OCI-LY7 (cell line): ENCODE results near the gene BRSK2. TPM values are rescaled to one million over a fixed set of nuclear protein-coding genes. Genes with fewer than 3 reads are reported as not detected.

ENCODE experiments used
- BruUV-seq: library from RNA; stranded (reverse); fragments of 400-500 nt; replicated peaks from 2 replicates; lab custom pipeline; 2021; lab: Mats Ljungman, UMichigan
- CTCF ChIA-PET: fragments of 300-600 bp; sonication (Branson Sonifier 250); formaldehyde crosslinking; loops from one replicate; lab custom pipeline; 2022; ENCODE audit warnings: antibody characterized with exemption; ENCODE audit not compliant: unreplicated experiment; lab: Charles Lee
- POLR2A ChIA-PET: fragments of 300-600 bp; sonication (Branson Sonifier 250); formaldehyde crosslinking; loops from one replicate; lab custom pipeline; 2022; ENCODE audit warnings: antibody characterized with exemption; lab: Charles Lee
- DNase-seq: peaks from one replicate; pipeline ENCODE4 v3.0.0-alpha.2; 2015; ENCODE audit warnings: low spot score
- H2AFZ ChIP-seq: fragments of 200-600 bp; sonication (generic), shearing (Covaris generic); 2 replicates; pipeline ENCODE4 v1.6.1; 2014; ENCODE audit warnings: mild to moderate bottlenecking, antibody characterized with exemption, low read length, moderate library complexity
- H3K27ac ChIP-seq: fragments of 200-600 bp; sonication (generic); 2 replicates; pipeline ENCODE4 v1.5.1; 2014; ENCODE audit warnings: mixed run types, low read depth, mild to moderate bottlenecking, moderate library complexity, low read length, inconsistent platforms; ENCODE audit not compliant: poor library complexity, severe bottlenecking
- H3K36me3 ChIP-seq: fragments of 200-600 bp; sonication (generic); 2 replicates; pipeline ENCODE4 v1.6.1; 2014; ENCODE audit warnings: mild to moderate bottlenecking, antibody characterized with exemption, low read length, moderate library complexity, mixed read lengths; ENCODE audit not compliant: insufficient read depth
- H3K4me1 ChIP-seq: fragments of 200-600 bp; sonication (generic); 2 replicates; pipeline ENCODE4 v1.5.1; 2014; ENCODE audit warnings: mild to moderate bottlenecking, low read length; ENCODE audit not compliant: insufficient read depth, poor library complexity, severe bottlenecking
- H3K4me2 ChIP-seq: fragments of 200-600 bp; sonication (generic); 2 replicates; pipeline ENCODE4 v1.6.1; 2014; ENCODE audit warnings: mild to moderate bottlenecking, low read length
- H3K4me3 ChIP-seq: fragments of 200-600 bp; sonication (generic); 2 replicates; pipeline ENCODE4 v1.5.1; 2014; ENCODE audit warnings: mild to moderate bottlenecking, low read depth, low read length; ENCODE audit not compliant: poor library complexity, severe bottlenecking
- H3K79me2 ChIP-seq: fragments of 200-600 bp; sonication (generic); 2 replicates; pipeline ENCODE4 v1.6.1; 2016; ENCODE audit warnings: low read depth, mild to moderate bottlenecking, low read length, moderate library complexity, mixed read lengths; ENCODE audit not compliant: insufficient read depth
- H3K9me2 ChIP-seq: fragments of 200-600 bp; sonication (generic); 2 replicates; pipeline ENCODE4 v1.6.1; 2016; ENCODE audit warnings: mild to moderate bottlenecking, low read length, mixed read lengths; ENCODE audit not compliant: insufficient read depth
- H3K9me3 ChIP-seq: fragments of 200-600 bp; sonication (generic); 2 replicates; pipeline ENCODE4 v1.6.1; 2014; ENCODE audit warnings: mild to moderate bottlenecking, mixed run types, low read length, mixed read lengths
- H4K20me1 ChIP-seq: fragments of 200-600 bp; sonication (generic); 2 replicates; pipeline ENCODE4 v1.6.1; 2014; ENCODE audit warnings: mild to moderate bottlenecking, antibody characterized with exemption, low read length, moderate library complexity, mixed read lengths; ENCODE audit not compliant: insufficient read depth
- EZH2phosphoT487 ChIP-seq: fragments of 200-600 bp; sonication (generic); IDR thresholded peaks from 2 replicates; pipeline ENCODE4 v1.6.1; 2018; ENCODE audit warnings: low read depth, borderline replicate concordance, mild to moderate bottlenecking, mixed run types, antibody characterized with exemption, low read length, moderate library complexity, mixed read lengths
- intact Hi-C: fragments of 100-400 bp; cut with micrococcal nuclease; formaldehyde crosslinking; loops from one replicate; pipeline ENCODE4 v1.10.0; 2022; ENCODE audit not compliant: unreplicated experiment
- total RNA-seq, 2 experiments: library from RNA; depleted of rRNA in 1 of 2; stranded (reverse); fragments of >200 nt in 1 of 2; shearing (Covaris generic) in 1 of 2; gene quantifications; 2 replicates each; pipeline ENCODE4 v1.2.3, GENCODE V29; 2014 to 2022
- TF ChIP-seq, protein P1 (sequence below): fragments of 200-600 bp; sonication (generic); conservative IDR thresholded peaks from 2 replicates; pipeline ENCODE4 v1.5.1; 2014; ENCODE audit warnings: mild to moderate bottlenecking, antibody characterized with exemption, low read length, moderate library complexity, mixed read lengths

Gene BRSK2
- total RNA-seq, 2 experiments from 2014 or later, result not detected

DNA sequence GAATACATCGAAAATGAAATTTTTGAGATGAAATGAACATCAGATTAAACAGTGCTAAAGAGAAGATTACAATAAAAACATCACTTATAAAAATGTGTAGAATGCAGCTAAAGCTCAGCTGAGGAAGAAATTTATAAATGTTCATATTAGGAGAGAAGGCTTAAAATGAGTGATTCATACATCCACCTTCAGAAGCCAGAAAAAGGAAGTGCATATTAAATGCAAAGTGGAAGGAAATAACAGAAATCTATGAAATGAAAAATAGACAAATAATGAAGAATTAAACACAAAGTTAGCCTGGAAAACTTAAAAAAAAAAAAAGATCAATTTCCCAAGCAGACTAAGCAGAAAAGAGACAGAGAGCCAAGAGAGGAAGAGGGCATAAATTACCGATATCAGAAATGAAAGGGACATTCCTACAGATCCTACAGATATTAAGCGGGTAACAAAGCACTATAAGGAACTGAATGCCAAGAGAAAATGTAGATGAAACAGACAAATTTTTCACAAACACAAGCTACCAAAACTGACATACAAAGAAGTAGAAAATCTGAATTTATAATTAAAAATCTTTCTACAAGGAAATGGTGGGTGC is 104.0 kb downstream of the BRSK2 start:
- H3K9me2 ChIP-seq, result no peaks in the 10 kb centered on the region
- no peak overlapping the region for H3K4me3 ChIP-seq
- POLR2A ChIA-PET, result interaction anchor here (0.7 kb wide), 1 partner anchor 438 kb away, joined by 3 read pairs; no protein-coding TSS in a partner anchor
- DNase-seq, result no peak
- no peaks in the 10 kb centered on the region for H3K36me3 ChIP-seq
- H4K20me1 ChIP-seq, result peaks cover 7% of the 10 kb centered on the region; the same call in 1 of the 2 replicates
- intact Hi-C loops, result no loop called here
- no peaks in the 10 kb centered on the region for H3K4me1 ChIP-seq
- H3K27ac ChIP-seq, result no peak overlapping the region
- no peak overlapping the region for H2AFZ ChIP-seq
- no TSS peak for BruUV-seq
- no peaks in the 10 kb centered on the region for H3K9me3 ChIP-seq
- H3K4me2 ChIP-seq, result no peak overlapping the region
- TF ChIP-seq, protein P1, sequence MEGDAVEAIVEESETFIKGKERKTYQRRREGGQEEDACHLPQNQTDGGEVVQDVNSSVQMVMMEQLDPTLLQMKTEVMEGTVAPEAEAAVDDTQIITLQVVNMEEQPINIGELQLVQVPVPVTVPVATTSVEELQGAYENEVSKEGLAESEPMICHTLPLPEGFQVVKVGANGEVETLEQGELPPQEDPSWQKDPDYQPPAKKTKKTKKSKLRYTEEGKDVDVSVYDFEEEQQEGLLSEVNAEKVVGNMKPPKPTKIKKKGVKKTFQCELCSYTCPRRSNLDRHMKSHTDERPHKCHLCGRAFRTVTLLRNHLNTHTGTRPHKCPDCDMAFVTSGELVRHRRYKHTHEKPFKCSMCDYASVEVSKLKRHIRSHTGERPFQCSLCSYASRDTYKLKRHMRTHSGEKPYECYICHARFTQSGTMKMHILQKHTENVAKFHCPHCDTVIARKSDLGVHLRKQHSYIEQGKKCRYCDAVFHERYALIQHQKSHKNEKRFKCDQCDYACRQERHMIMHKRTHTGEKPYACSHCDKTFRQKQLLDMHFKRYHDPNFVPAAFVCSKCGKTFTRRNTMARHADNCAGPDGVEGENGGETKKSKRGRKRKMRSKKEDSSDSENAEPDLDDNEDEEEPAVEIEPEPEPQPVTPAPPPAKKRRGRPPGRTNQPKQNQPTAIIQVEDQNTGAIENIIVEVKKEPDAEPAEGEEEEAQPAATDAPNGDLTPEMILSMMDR, result no peak
- TF ChIP-seq EZH2phosphoT487, result no peak
- CTCF ChIA-PET, result interaction anchor here (0.6 kb wide), 1 partner anchor 253 kb away, joined by 3 read pairs; no protein-coding TSS in a partner anchor
- H3K79me2 ChIP-seq, result no peaks in the 10 kb centered on the region

DNA sequence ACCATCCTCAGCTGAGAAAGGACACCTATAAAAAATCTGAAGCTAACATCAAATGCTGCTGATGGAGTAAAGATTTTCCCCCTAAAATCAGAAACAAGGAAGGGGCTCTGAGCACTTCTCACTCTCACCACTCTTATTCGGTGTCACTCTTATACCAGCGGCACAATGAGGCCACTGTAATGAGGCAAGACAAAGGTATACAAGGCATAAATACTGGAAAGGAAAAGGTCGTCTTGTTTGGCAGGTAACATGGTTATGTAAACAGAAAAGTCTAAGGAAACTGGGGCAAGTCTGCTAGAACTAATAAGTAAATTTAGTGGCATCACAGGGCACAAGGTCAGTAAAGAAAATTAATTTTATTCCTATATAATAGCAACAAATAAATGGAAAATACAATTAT is 104.9 kb downstream of the BRSK2 start:
- Histone ChIP-seq H3K4me1 (no peaks in the 10 kb centered on the region), H3K9me2 (no peaks in the 10 kb centered on the region), H3K36me3 (no peaks in the 10 kb centered on the region), H4K20me1 (peaks cover 7% of the 10 kb centered on the region; the same call in 1 of the 2 replicates), H2AFZ (no peak overlapping the region), H3K4me2 (no peak overlapping the region), H3K27ac (no peak overlapping the region), H3K9me3 (no peaks in the 10 kb centered on the region), H3K4me3 (no peak overlapping the region), H3K79me2 (no peaks in the 10 kb centered on the region)
- intact Hi-C loops, result no loop called here
- POLR2A ChIA-PET, result interaction anchor here (0.7 kb wide), 1 partner anchor 437 kb away, joined by 3 read pairs; no protein-coding TSS in a partner anchor
- no TSS peak for BruUV-seq
- CTCF ChIA-PET, result no interaction called here
- TF ChIP-seq, protein P1, result no peak
- TF ChIP-seq EZH2phosphoT487, result no peak
- no peak for DNase-seq

DNA sequence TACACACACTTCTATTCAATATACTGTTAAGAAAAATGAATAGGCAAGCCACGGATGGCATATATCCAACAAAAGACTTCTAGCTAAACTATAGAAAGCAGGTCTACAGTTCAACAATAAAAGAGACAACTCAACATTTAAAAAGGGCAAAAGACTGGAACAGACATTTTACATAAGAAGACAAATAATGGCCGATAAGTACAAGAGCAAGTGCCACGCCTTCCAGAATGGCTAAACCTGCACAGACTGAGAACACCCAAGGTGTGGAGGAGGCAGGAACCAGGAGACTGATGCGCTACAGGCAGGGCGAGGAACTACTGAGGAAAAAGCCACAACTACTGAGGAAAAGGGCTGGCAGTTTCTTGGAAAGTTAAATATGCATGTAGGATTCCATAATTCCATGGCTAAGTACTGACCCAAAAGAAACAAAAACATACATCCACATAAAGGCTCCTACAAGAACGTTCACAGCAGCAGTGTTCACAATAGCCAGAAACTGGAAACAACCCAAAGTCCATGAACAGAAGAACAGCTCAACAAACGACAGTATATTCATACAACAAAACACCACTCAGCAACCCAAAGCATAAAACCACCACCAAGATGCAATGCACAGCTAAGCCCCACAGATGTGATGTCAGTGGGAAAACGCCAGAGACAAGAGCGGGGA is 106.5 kb downstream of the BRSK2 start:
- no peak for DNase-seq
- no peak overlapping the region for H3K27ac ChIP-seq
- no peaks in the 10 kb centered on the region for H3K36me3 ChIP-seq
- peaks cover 7% of the 10 kb centered on the region; the same call in 1 of the 2 replicates for H4K20me1 ChIP-seq
- CTCF ChIA-PET, result no interaction called here
- no TSS peak for BruUV-seq
- H3K4me3 ChIP-seq, result no peak overlapping the region
- H3K9me2 ChIP-seq, result no peaks in the 10 kb centered on the region
- POLR2A ChIA-PET, result no interaction called here
- H3K4me1 ChIP-seq, result no peaks in the 10 kb centered on the region
- H3K4me2 ChIP-seq, result no peak overlapping the region
- TF ChIP-seq, protein P1, result no peak
- intact Hi-C loops, result no loop called here
- no peak overlapping the region for H2AFZ ChIP-seq
- no peaks in the 10 kb centered on the region for H3K79me2 ChIP-seq
- no peaks in the 10 kb centered on the region for H3K9me3 ChIP-seq
